BLaER1 treated with 17β-estradiol and CSF1 and Interleukin-3, amounts not matched to agents 10 nM and 100 nM (cell line): ENCODE measurements around the gene DENND4A.

Experiments used
- H3K27ac ChIP-seq, 11 experiments: shearing (Covaris generic); formaldehyde crosslinking; 2 replicates each; pipeline ENCODE4 v1.8.1; 2022
- H3K27me3 ChIP-seq, 11 experiments: shearing (Covaris generic); formaldehyde crosslinking; 2 replicates each; pipeline ENCODE4 v1.8.1; 2022
- H3K36me3 ChIP-seq, 11 experiments: shearing (Covaris generic); formaldehyde crosslinking; 2 replicates each; pipeline ENCODE4 v1.8.1; 2022
- H3K4me1 ChIP-seq, 10 experiments: shearing (Covaris generic); formaldehyde crosslinking; 2 replicates each; pipeline ENCODE4 v1.8.1; 2022
- H3K4me2 ChIP-seq, 11 experiments: shearing (Covaris generic); formaldehyde crosslinking; 2 replicates each; pipeline ENCODE4 v1.8.1; 2022
- H3K4me3 ChIP-seq, 10 experiments: shearing (Covaris generic); formaldehyde crosslinking; 2 replicates each; pipeline ENCODE4 v1.8.1; 2022
- H3K9ac ChIP-seq, 11 experiments: shearing (Covaris generic); formaldehyde crosslinking; 2 replicates each; pipeline ENCODE4 v1.8.1; 2022
- H3K9me3 ChIP-seq, 11 experiments: shearing (Covaris generic); formaldehyde crosslinking; replicated peaks in 1 of 11; 2 replicates each; pipeline ENCODE4 v1.8.1; 2022
- H4K20me1 ChIP-seq, 11 experiments: shearing (Covaris generic); formaldehyde crosslinking; 2 replicates each; pipeline ENCODE4 v1.8.1; 2022
- Cebpa-rat ChIP-seq, 11 experiments: shearing (Covaris generic); IDR thresholded peaks; 2 replicates each; pipeline ENCODE4 v1.8.1; 2022

Gene DENND4A

DNA sequence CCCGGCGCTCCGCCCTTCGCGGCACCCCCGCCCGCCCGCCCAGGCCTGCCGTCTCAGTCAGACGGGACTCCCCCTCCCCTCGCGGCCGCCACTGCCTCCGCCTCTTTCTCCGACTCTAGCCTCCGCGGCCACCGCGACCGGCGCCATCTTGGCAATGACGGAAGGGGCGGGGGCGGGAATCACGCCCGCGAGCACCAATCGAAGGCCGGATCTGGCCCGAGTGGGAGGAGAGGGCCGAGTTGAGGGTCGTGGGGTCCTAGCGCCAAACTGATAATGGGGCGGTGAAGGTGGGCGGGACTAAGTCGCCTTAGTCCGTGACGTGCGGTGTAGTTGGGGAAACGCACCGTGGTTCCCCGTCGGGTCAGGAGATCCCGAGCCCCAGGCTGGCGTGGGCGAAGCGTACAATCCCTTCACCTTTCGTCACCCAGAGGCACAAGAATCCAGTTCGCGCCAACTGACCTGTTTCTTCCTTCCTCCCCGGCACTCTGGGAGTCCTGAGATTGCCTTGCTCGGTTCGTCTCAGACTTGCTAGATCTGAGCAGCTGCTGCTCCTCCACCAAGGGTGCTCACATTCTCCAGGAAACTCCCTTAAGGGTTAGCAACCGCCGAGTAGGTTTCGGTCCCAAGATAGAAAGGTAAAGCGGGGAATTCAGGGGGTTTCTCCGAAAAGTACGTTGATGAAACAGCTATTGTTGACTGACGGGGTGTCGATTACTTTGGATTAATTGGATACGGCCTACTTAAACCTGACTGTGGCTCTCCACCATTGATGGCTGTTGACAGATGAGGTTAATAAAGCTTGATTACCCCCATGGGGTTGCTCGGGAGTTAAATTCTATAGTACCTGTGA is at the start of gene DENND4A:
TSS of gene DENND4A (minus strand) at position 156 of the 850 bp plus-strand sequence. CDS start 35,843 bp downstream, outside the sequence.
- H3K27ac ChIP-seq, result peak within 1 kb of the TSS; percentile 75 to 94 (median 84)
- no peak for TF ChIP-seq Cebpa-rat (IDR thresholded peaks at IDR 0.05)
- peak within 1 kb of the TSS; percentile 77 to 96 (median 89) for H3K4me2 ChIP-seq
- H3K9me3 ChIP-seq, result no peaks in the 10 kb centered on the region
- peak within 1 kb of the TSS; percentile 72 to 95 (median 88) for H3K4me3 ChIP-seq
- H3K9ac ChIP-seq, result peak within 1 kb of the TSS; percentile 82 to 97 (median 84)
- peaks cover 0 to 37% (median 7%) of the 10 kb centered on the region in 11 experiments; a peak in 7 of 22 replicates for H4K20me1 ChIP-seq
- no peaks in the 10 kb centered on the region for H3K27me3 ChIP-seq
- H3K36me3 ChIP-seq, result no peaks in the 10 kb centered on the region
- H3K4me1 ChIP-seq, result peaks cover 46 to 62% (median 53%) of the 10 kb centered on the region in 10 experiments

DNA sequence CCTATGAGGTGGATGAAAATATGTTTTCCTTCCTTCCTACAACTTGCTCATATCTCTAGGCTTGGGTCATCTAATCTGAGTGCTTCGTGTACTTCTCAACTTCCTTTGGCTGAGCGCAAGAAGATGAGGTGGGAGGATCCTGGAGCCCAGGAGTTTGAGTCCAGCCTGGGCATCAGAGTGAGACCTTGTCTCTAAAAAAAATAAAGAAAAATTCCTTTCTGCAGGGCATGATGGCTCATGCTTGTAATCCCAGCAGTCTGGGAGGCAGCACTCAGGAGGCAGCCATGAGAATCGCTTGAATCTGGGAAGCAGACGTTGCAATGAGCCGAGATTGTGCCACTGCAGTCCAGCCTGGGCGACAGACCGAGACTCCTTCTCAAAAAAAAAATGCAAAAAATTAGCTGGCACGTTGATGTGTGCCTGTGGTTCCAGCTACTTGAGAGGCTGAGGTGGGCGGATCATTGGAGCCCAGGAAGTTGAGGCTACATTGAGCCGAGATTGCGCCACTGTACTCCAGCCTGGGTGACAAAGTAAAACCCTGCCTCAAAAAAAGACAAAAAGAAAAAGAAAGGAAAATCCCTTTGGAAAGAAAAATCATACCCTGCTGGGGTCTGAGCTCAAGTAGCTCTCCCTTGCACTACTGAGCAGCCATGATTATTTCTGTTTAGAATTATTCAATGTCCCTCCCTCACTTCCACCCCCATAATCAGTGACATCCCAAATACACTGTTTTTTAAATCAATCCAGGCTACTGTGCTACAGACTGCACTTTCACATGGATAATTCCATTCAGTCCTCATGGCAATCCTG is 49.2 kb upstream of the DENND4A start:
- H3K9me3 ChIP-seq, result 0 out of 22 replicates have a peak, but pooled peaks cover 0 to 4% (median 0%) of the 10 kb centered on the region in 11 experiments
- peak overlapping the region in 6 of 11 experiments; percentile 26 to 62 (median 32); a peak in 9 of 22 replicates for H3K9ac ChIP-seq
- peak overlapping the region in 4 of 10 experiments; percentile 1 to 49 (median 10); a peak in 5 of 20 replicates for H3K4me3 ChIP-seq
- TF ChIP-seq Cebpa-rat (IDR thresholded peaks at IDR 0.05), result peak in 7 of 11 experiments; percentile 8 to 55 (median 38); a peak in 6 of 22 replicates
- peak overlapping the region; percentile 27 to 86 (median 67) for H3K4me2 ChIP-seq
- H3K4me1 ChIP-seq, result peaks cover 19 to 63% (median 49%) of the 10 kb centered on the region in 10 experiments
- no peaks in the 10 kb centered on the region for H3K36me3 ChIP-seq
- H4K20me1 ChIP-seq, result no peaks in the 10 kb centered on the region
- no peaks in the 10 kb centered on the region for H3K27me3 ChIP-seq
- H3K27ac ChIP-seq, result peak overlapping the region; percentile 7 to 77 (median 63); a peak in 19 of 22 replicates

DNA sequence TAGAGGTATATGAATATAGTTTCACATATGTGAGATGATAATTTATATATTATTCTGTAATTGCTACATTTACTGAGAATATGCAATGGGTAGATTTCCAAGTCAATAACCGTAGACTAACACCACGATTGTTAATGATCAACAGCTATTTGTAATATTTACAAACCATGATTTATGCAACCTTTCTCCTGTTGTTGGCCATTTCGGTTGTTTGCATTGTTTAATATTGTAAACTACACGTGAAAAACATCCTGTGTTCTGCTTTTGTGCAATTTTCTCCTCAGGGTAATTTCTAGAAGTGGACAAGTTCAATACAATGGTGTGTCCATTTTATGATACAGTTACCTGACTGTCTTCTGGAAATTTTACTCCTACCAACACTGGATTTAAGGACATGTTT is 47.9 kb upstream of the DENND4A start:
- Histone ChIP-seq H3K27ac (peak overlapping the region in 1 of 11 experiments; percentile 77; a peak in 1 of 22 replicates), H3K9me3 (0 out of 22 replicates have a peak, but pooled peaks cover 0 to 4% (median 0%) of the 10 kb centered on the region in 11 experiments), H3K4me2 (peak overlapping the region in 4 of 11 experiments; percentile 23 to 91 (median 81); a peak in 5 of 22 replicates), H4K20me1 (no peaks in the 10 kb centered on the region), H3K9ac (no peak overlapping the region), H3K4me1 (peaks cover 28 to 77% (median 58%) of the 10 kb centered on the region in 10 experiments), H3K36me3 (no peaks in the 10 kb centered on the region), H3K4me3 (no peak overlapping the region), H3K27me3 (no peaks in the 10 kb centered on the region)
- no peak for TF ChIP-seq Cebpa-rat (IDR thresholded peaks at IDR 0.05)

GRCh38 chr15:65839354-65839901 is 47.3 kb upstream of the DENND4A start:
- no peak overlapping the region for H3K4me3 ChIP-seq
- H4K20me1 ChIP-seq, result no peaks in the 10 kb centered on the region
- no peaks in the 10 kb centered on the region for H3K36me3 ChIP-seq
- no peak for TF ChIP-seq Cebpa-rat (IDR thresholded peaks at IDR 0.05)
- H3K27me3 ChIP-seq, result no peaks in the 10 kb centered on the region
- H3K9ac ChIP-seq, result no peak overlapping the region
- H3K4me1 ChIP-seq, result peaks cover 33 to 82% (median 63%) of the 10 kb centered on the region in 10 experiments
- peak overlapping the region in 1 of 11 experiments; percentile 0; a peak in 1 of 22 replicates for H3K27ac ChIP-seq
- 0 out of 22 replicates have a peak, but pooled peaks cover 0 to 4% (median 0%) of the 10 kb centered on the region in 11 experiments for H3K9me3 ChIP-seq
- peak overlapping the region in 6 of 11 experiments; percentile 15 to 91 (median 27); a peak in 10 of 22 replicates for H3K4me2 ChIP-seq

DNA sequence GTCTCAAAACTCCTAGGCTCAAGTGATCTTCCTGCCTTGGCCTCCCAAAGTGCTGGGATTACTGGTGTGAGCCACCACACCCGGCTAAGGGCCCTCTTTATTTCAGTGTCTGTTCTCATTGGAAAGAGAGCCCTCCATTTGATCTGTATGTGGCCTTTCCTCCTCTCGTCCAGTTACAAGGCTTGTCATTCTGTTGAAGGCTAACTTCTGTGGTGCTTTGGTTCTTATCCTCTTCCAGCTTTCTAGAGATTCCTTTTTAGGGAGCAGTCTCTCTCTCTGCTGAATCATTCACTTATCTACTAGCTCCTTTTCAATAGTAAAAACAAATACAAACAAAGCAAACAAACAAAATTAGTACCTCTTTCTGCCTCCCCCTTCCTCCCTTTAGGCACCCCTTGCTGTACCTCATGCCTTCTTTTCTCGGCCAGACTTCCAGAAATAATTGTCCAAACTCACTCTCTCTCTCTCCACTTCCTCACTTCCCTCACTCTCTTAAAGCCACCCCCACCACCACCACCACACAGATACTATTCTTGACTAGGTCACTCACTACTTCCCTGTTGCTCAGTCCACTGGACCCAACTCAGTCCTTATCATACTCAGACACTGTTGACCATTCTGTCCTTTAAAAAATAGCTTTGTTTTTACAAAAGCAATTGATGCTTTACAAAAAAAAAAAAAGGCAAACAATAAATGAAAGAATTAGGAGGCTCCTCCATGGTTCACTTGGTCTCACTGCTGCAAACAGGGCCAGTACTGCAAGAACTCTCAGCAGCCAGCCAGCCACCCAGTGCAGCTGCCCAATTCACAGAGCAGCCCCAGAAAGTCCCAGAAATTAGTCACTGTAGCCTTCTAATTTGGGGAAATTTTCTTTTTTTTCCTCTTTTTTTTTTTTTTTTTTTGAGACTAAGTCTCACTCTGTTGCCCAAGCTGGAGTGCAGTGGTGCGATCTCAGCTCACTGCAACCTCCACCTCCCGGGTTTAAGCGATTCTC is 45.5 kb upstream of the DENND4A start:
- Histone ChIP-seq H3K4me1 (peaks cover 52 to 100% (median 81%) of the 10 kb centered on the region in 10 experiments), H3K4me2 (peak overlapping the region; percentile 16 to 92 (median 66))

DNA sequence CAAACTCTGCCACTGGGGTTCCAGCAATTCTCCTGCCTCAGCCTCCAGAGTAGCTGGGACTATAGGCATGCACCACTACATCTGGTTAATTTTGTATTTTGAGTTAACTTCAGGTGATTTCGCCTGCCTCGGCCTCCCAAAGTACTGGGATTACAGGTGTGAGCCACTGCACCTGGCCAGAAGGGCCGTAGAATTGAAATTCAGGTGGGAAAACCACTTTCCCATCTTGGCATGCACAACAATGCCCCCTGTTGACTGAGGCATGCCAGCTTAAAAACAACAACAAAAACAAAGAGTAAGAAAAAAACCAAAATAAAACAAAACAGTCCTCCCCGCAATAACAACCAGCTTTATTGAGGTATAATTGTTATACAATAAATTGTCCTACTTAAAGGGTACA is 44.6 kb upstream of the DENND4A start:
- H3K9me3 ChIP-seq, result no peaks in the 10 kb centered on the region
- peak overlapping the region in 2 of 10 experiments; percentile 37 to 44; a peak in 3 of 20 replicates for H3K4me3 ChIP-seq
- H3K36me3 ChIP-seq, result no peaks in the 10 kb centered on the region
- TF ChIP-seq Cebpa-rat (IDR thresholded peaks at IDR 0.05), result no peak
- peak overlapping the region in 2 of 11 experiments; percentile 74 to 80; a peak in 4 of 22 replicates for H3K9ac ChIP-seq
- no peaks in the 10 kb centered on the region for H4K20me1 ChIP-seq
- peak overlapping the region in 7 of 11 experiments; percentile 55 to 92 (median 82); a peak in 11 of 22 replicates for H3K4me2 ChIP-seq
- no peaks in the 10 kb centered on the region for H3K27me3 ChIP-seq
- peaks cover 59 to 100% (median 82%) of the 10 kb centered on the region in 10 experiments for H3K4me1 ChIP-seq
- H3K27ac ChIP-seq, result peak overlapping the region in 3 of 11 experiments; percentile 80 to 86 (median 85); a peak in 5 of 22 replicates

More for the DNA sequence above, 45.5 kb upstream of the DENND4A start:
- H3K9me3 ChIP-seq, result no peaks in the 10 kb centered on the region
- H3K4me3 ChIP-seq, result peak overlapping the region in 4 of 10 experiments; percentile 18 to 51 (median 40); a peak in 5 of 20 replicates
- H4K20me1 ChIP-seq, result no peaks in the 10 kb centered on the region
- TF ChIP-seq Cebpa-rat (IDR thresholded peaks at IDR 0.05), result no peak
- H3K27me3 ChIP-seq, result no peaks in the 10 kb centered on the region
- H3K9ac ChIP-seq, result peak overlapping the region in 5 of 11 experiments; percentile 28 to 80 (median 66); a peak in 7 of 22 replicates
- peak overlapping the region in 6 of 11 experiments; percentile 31 to 86 (median 70); a peak in 11 of 22 replicates for H3K27ac ChIP-seq
- H3K36me3 ChIP-seq, result no peaks in the 10 kb centered on the region

DNA sequence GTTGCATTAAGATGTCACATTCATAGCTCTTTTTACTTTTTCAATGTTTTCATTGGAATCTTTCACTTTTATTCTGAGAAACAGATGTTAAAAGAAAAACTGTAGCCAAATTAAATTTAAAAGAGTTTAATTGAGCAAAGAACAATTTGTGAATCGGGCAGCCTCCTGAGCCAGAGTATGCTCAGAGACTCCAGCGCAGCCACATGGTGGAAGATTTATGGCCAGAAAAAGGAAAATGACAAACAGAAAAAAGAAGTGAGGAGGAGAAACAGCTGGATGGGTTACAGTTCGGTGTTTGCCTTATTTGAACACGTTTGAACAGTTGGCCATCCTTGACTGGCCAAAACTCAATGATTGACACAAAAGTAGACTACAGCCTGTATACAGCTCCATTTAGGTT is 43.4 kb upstream of the DENND4A start:
- no peak for TF ChIP-seq Cebpa-rat (IDR thresholded peaks at IDR 0.05)
- H3K27me3 ChIP-seq, result no peaks in the 10 kb centered on the region
- H3K36me3 ChIP-seq, result no peaks in the 10 kb centered on the region
- no peaks in the 10 kb centered on the region for H4K20me1 ChIP-seq
- peak overlapping the region; percentile 1 to 92 (median 84); a peak in 18 of 22 replicates for H3K4me2 ChIP-seq
- no peak overlapping the region for H3K4me3 ChIP-seq
- H3K9me3 ChIP-seq, result no peaks in the 10 kb centered on the region
- no peak overlapping the region for H3K9ac ChIP-seq
- no peak overlapping the region; a peak in 2 of 22 replicates for H3K27ac ChIP-seq
- H3K4me1 ChIP-seq, result peaks cover 58 to 99% (median 79%) of the 10 kb centered on the region in 10 experiments
